Fibroblast of the aortic adventitia (primary cell): Measurements from ENCODE around the gene ZP4. TPM values are rescaled to one million over a fixed set of nuclear protein-coding genes. Genes with fewer than 3 reads are reported as not detected.

ENCODE experiments used
- DNase-seq: peaks from one replicate; pipeline ENCODE4 v3.0.0-alpha.2; 2010; ENCODE audit warnings: low read depth
- H3K4me3 ChIP-seq: 2 replicates; pipeline ENCODE4 v1.5.1; 2011; ENCODE audit warnings: low read depth, mild to moderate bottlenecking, control low read depth, low read length, moderate library complexity
- total RNA-seq: library from RNA; depleted of rRNA; stranded (reverse); fragments of >200 nt; gene quantifications from 2 replicates; pipeline ENCODE4 v1.2.3, GENCODE V29; 2012; ENCODE audit warnings: low replicate concordance
- TF ChIP-seq, protein P1 (sequence below): IDR thresholded peaks from 2 replicates; pipeline ENCODE4 v1.5.1; 2011; ENCODE audit warnings: mild to moderate bottlenecking, low read length, control low read depth, inconsistent platforms; ENCODE audit not compliant: insufficient read depth

The ZP4 gene
- total RNA-seq, 1 donor = not detected

DNA sequence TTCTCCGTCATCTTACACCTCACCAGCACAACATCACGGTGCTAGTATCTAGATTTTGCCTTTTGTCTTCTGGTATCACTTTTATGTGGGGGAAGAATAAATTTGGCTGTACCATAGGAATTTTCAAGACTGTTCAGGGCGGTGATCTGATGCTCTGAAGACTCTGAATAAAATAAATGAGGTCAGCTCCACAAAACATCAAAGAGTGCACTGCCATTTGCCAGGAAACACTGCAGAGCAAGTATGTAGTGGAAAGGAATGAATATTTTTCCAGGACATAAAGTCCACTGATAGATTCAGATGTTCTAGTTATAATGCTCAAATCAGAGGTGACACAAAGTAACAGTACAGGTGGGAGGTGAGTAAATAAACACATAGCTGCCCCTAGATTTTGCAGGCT, 56.3 kb downstream of the ZP4 start:
- H3K4me3 ChIP-seq = no peak overlapping the region
- no peak for DNase-seq
- TF ChIP-seq, protein P1, sequence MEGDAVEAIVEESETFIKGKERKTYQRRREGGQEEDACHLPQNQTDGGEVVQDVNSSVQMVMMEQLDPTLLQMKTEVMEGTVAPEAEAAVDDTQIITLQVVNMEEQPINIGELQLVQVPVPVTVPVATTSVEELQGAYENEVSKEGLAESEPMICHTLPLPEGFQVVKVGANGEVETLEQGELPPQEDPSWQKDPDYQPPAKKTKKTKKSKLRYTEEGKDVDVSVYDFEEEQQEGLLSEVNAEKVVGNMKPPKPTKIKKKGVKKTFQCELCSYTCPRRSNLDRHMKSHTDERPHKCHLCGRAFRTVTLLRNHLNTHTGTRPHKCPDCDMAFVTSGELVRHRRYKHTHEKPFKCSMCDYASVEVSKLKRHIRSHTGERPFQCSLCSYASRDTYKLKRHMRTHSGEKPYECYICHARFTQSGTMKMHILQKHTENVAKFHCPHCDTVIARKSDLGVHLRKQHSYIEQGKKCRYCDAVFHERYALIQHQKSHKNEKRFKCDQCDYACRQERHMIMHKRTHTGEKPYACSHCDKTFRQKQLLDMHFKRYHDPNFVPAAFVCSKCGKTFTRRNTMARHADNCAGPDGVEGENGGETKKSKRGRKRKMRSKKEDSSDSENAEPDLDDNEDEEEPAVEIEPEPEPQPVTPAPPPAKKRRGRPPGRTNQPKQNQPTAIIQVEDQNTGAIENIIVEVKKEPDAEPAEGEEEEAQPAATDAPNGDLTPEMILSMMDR = no peak

- H3K4me3 ChIP-seq = no peak overlapping the region
- TF ChIP-seq, protein P1 = no peak
- no peak for DNase-seq
Observed at GRCh38 chr1:237834048-237834447, 56.7 kb downstream of the ZP4 start.

DNA sequence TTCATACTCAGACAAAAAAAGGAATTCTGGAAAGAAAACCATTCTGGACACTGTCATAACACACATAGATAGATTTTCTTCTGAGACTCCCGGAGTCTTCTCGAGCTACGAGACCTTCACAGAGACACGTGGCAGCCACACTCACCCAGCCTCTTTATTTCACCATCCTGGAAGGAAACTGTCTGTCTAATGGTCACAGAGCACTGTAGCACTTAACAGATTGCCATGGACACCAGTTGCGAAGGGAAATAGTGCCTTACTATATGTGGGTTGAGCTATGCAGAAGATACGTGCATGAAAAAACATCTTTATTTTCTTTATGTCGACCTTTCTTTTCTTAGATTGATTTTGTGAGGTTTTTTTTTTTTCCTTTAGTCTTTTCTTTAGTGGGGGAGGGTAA, 57.9 kb downstream of the ZP4 start:
- TF ChIP-seq, protein P1 = no peak
- no peak for DNase-seq
- no peak overlapping the region for H3K4me3 ChIP-seq
